Adrenal gland (tissue), 5 donors: ENCODE data around the gene PRKN.

Experiments used
- POLR2A ChIP-seq, 2 donors: fragments of 450-650 bp; IDR thresholded peaks; one replicate each; pipeline ENCODE4 v1.6.1; 2017; ENCODE audit warnings: antibody characterized with exemption in 2 of 2, mild to moderate bottlenecking in 2 of 2, moderate library complexity in 1 of 2
- TF ChIP-seq, protein P1 (sequence below), 6 experiments: fragments of 450-650 bp in 4 of 6; fragments of 200-600 bp in 2 of 6; sonication (generic) in 1 of 6; IDR thresholded peaks; 1 replicate in 5 of 6; 2 replicates in 1 of 6; pipeline versions ENCODE4 v1.5.1 to v1.8.0; 2016 to 2021; ENCODE audit warnings: antibody characterized with exemption in 6 of 6, mild to moderate bottlenecking in 2 of 6, moderate library complexity in 1 of 6
- donor health status: DM: no; HTN: no; CAD: no.

DNA sequence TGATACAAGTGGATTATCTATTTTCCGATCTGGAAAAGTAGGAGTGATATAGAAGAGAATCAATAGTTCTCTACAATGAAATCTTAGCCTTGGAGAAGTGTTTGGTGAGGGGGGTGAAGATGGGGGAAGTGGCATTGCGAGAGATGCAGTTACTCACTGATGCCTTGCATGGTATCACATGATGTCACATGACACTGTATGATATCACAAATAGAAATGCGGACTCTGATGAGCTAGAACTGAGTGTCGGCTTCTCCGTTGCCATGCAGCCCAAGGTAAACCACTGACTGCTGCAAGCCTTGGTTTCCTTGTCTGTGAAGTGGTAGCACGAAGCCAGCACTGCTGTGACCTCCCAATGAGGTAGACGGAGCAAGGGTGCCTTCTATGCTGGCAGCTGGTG lies 1050.4 kb downstream of the PRKN start:
- TF ChIP-seq, protein P1, sequence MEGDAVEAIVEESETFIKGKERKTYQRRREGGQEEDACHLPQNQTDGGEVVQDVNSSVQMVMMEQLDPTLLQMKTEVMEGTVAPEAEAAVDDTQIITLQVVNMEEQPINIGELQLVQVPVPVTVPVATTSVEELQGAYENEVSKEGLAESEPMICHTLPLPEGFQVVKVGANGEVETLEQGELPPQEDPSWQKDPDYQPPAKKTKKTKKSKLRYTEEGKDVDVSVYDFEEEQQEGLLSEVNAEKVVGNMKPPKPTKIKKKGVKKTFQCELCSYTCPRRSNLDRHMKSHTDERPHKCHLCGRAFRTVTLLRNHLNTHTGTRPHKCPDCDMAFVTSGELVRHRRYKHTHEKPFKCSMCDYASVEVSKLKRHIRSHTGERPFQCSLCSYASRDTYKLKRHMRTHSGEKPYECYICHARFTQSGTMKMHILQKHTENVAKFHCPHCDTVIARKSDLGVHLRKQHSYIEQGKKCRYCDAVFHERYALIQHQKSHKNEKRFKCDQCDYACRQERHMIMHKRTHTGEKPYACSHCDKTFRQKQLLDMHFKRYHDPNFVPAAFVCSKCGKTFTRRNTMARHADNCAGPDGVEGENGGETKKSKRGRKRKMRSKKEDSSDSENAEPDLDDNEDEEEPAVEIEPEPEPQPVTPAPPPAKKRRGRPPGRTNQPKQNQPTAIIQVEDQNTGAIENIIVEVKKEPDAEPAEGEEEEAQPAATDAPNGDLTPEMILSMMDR (IDR thresholded peaks at IDR 0.05) = no peak
- no peak for TF ChIP-seq POLR2A (IDR thresholded peaks at IDR 0.05)
